GM18868 (cell line): ENCODE data around the gene S100A12.

Experiments used
- ATAC-seq: cut with Tn5 transposase; IDR thresholded peaks from one replicate; pipeline ENCODE4 v1.9.1; 2021; ENCODE audit warnings: mild to moderate bottlenecking, moderate library complexity; ENCODE audit not compliant: unreplicated experiment

Gene S100A12

DNA sequence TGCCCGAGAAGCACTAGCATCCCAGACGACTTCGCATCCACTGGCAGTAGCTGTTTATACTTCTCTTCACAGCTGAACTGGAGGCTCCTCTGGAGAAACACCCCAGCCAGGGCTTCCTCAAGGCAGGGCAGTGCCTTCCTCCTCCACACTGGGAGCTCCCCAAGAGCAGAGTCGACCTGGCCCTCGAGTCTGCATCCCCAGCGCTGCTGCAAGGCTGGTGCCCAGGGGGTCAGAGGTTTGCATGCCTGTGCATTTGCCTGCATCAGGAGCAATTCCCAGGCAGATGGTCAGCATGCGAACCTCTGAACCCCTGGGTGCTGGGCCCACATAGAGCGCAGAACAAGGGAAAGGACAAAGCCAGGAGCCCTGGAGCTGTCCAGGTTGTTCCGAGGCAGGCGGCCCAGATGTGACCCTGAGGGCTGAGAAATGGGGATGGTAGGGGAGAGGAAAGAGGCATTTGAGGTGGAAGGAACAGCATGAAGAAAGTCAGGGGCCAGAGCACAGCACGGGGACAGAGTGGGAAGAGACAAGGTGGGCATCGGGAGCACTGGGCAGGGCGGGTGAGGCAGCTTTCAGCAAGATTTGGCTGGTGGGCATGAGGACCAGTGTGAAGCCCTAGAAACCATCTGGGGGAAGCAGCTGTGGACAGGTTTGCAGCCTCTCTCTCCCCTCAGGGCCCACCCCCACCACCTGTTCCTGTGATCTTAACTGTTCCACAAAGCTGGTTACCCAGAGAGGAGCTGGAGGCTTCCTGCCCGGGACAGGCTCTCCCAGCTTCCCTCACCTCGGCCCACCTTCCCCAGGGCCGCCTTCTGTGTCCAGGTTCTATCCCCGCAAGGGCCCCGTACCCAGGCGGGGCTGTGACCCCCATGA lies 21.9 kb upstream of the S100A12 start:
- ATAC-seq = no peak

DNA sequence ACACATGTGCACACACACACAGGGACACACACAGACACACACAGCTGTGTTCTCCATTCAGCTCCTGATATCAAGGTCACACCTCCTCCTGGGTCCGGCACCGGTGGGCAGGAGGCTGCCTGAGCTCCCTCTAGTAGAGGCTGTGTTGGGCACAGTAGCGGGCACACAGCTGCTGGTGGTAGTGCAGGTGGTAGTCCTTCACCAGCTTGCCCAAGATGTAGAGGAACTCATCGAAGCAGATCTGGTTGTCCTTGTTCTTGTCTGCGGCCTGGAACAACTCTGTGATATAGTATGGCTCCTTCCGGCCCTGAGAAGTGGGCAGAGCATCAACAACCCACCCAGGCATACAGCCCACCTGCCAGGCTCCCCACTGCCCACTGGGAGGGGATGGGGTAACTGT lies 21.0 kb upstream of the S100A12 start:
- ATAC-seq = no peak

GRCh38 chr1:153395776-153396175 lies 20.4 kb upstream of the S100A12 start:
- no peak for ATAC-seq

DNA sequence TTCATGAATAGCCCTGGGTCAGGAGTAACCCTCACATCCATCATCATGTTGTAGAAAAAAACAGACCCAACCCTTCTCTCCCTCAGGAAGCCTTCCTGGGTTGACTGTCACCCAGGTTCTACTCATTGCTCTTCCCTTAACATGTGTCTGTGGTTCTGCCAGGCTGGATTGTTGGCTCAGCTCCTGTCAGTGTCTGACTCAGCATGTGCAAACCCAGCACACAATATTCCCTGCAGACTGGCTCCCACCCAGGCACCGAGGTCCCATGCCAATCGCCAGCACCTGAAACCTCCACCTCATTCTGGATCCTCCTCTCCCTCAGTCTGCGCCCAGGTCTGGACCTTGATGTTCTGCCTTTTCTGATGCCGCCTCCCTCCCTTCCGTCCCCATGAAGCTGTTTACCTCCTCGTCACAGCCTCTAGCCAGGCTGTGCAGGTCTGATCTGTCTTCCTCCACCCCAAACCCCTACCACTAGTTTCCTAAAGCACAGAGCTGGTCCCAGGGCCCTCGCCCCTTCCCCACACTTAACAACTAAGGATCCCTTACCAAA lies 19.8 kb upstream of the S100A12 start:
- ATAC-seq = no peak

DNA sequence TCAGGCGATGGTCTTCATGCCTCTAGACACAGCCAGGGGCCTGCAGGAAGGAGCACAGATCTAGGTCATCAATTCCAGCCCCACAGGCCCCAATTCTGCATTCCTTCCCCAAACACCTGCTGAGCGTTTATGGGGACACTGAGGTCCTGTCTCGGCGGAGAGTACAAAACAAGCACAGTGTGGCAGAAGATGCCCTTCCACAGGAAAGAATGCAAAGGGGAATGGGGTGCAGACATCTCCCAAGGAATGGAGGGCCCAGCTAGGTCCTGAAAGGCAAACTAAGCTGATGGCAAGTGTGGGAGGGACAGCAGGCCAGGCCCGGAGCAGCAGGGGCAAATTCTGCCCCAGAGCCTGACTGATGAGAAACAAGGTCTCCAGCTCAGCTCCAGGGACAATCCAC lies 19.0 kb upstream of the S100A12 start:
- ATAC-seq = no peak

GRCh38 chr1:153393926-153394325 lies 18.5 kb upstream of the S100A12 start:
- no peak for ATAC-seq

DNA sequence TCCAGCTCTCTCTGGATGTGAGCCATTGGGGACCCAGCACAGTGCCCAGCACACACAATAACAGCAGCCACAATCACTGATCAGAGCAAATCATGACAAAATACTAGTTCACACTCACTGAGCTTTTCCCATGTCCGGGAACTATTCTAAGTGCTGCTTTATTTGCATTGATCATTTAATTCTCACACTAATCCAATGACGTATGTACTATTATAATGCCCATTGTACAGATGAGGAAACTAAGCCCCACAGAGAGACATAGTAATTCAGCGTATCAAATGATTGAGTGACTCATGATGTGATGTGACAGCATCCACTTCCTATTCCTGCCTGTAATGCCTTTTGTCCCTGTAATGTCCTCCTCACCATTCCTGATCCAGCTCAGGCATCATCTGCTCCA lies 17.4 kb upstream of the S100A12 start:
- ATAC-seq = no peak

DNA sequence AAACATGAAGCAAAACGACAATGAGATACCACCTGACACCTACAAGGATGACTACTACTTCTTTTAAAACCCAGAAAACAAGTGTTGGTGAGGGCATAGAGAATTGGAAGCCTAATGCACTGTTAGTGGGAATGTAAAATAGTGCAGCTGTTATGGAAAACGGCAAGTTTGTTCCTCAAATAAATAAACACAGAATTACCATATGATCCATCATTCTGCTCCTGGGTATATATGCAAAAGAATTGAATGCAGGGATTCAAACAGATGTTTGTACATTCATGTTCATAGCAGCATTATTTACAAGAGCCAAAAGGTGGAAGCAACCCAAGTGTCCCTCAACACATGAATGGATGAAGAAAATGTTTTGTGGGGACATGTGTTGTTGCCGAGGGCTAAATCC lies 16.8 kb upstream of the S100A12 start:
- ATAC-seq = no peak

GRCh38 chr1:153390938-153391710 lies 15.7 kb upstream of the S100A12 start, which contains the start of gene S100A8:
Gene S100A8, minus strand, starts transcription at chr1:153391073. Its CDS starts 538 bp downstream, at chr1:153390535.
- ATAC-seq = no peak

DNA sequence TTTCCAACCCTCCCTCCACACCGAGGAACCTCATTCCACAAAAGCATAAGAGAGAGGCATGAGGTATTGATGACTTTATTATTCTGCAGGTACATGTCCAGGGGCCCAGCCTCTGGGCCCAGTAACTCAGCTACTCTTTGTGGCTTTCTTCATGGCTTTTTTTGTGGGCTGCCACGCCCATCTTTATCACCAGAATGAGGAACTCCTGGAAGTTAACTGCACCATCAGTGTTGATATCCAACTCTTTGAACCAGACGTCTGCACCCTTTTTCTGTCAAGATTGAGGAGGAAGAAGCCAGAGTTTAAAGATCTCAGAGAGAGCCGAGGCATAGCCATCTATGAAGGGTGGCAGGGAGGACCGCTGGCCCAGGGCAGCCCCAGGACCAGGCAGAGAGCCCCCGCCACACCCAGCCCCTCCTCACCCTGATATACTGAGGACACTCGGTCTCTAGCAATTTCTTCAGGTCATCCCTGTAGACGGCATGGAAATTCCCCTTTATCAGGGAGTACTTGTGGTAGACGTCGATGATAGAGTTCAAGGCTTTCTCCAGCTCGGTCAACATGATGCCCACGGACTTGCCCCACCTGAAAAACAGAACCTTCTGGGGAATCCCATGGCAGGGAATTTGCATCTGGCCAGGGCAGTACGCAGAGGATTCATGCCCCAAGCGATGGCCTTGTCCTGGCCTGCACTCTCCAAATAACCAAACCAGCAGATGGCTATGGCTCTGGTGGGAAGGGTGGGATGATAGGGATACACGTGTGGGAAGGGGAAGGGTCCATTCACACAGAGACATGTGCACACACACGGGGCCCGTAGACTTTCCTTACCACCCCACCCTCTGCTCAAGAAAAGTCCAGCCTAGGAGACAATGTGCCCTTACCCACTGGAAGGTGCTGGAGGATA lies 14.8 kb upstream of the S100A12 start:
- no peak for ATAC-seq

DNA sequence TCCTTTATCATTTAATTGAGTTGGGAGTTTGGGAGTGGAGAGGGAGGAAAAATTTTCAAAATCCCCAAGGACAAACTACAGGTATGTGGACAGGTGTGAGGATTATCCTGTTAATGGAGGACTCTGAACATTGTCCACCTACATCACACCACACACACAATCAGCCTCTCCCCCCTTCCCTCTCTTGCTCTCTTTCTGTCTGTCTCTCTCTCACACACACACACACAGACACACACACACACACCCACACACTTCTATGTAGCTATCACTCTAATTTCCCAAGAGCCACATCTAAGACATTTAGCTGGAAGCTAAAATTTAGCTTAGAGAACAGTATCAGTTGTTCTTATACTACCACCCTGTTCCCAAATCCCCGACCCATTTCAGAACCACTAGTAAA lies 14.0 kb upstream of the S100A12 start:
- ATAC-seq = no peak

DNA sequence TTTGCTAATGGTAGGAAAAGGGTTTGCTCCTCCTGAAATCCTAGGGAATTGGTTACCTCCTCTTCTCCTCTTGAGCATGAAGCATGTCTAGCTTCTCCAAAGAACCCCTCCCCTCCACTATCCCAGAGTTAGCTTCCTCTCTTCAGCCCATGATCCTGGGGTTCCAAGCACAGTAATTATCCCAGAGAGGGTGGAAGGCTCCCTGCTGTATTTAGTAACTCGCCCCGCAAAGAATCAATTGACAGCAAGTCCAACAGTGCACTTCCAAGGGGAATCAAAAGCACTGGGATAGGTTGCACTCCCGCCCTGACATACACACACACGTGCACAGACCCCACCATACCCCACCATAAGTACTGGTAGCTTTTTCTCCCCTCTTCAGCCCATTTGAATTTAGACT lies 12.4 kb upstream of the S100A12 start:
- ATAC-seq = no peak

DNA sequence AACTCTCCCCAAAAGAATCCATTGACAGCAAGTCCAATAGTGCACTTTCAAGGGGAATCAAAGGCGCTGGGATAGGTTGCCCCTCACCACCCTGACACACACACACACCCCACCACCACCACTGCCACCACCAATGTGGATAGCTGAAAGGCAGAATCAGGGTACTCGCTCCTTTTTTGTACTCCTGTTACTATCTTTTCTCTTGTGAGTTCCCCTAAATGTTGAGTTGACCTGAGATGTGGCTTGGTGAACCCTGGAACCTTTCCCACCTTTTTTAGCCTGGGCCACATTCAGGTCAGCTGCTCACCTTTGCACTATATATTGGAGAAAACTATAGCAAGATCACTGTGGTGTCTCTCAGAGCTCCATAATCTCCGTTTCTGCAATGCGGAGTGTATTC lies 11.6 kb upstream of the S100A12 start:
- ATAC-seq = no peak

DNA sequence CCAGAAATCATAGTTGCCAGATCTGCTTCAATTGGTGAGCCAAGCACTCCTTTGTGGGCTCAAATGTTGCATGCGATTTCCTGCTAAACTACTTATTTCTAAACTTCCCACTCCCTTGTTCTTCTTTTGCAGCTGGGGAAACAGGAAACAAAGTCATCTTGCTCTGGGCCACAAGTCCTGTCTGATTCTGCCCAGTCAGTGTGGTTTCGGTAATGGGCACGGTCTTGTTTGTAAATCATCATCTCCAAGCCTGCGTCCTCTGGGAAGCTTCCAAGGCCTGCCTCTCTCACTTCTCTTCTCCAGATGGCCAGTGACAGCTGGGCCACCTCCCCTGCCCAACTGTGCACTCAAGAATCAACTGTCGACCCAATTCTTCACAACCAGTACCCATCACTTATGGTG lies 11.1 kb upstream of the S100A12 start:
- no peak for ATAC-seq

GRCh38 chr1:153384958-153385580 lies 9.6 kb upstream of the S100A12 start:
- ATAC-seq = no peak

- ATAC-seq = no peak
Measured at GRCh38 chr1:153380711-153381110, 5.3 kb upstream of the S100A12 start.

DNA sequence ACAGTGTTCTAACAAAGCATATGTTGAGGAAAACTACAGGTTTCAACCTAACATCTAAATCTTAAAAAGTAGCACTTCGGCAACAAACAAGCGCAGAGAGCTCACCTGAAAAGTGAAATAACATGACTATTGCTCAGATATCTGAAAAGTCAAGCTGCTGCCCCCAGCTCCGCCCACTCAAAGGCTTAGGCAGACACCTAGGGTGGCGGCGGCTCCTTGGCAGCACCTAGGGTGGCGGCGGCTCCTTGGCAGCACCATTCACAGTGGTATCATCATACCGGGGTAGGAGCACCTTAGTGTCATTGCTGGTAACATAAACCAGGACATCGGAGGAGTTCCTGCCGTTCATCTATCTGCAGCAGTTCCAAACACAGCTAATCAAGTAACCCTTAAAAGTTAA lies 4.2 kb upstream of the S100A12 start:
- ATAC-seq = no peak

DNA sequence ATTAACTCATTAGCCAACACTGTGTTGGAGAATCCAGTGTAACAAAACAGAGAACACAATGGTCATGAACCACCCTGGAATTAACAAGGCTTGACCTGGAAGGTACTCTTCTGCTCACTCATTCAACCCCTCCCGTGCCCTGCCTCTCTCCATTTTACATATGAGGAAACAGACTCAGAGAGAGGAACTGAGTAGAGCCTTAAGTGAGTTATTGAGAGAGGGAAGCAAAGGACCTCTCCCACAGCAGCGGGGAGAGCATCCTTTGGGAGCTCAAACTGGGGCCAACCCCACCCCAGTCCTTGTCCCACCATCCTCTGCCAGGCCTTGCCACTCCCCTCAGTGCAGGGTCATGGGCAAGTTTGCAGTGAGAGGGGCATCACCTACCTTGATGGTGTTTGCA lies 1.4 kb downstream of the S100A12 start:
- ATAC-seq = no peak

GRCh38 chr1:153372571-153372970 lies 2.9 kb downstream of the S100A12 start:
- no peak for ATAC-seq

- no peak for ATAC-seq
Measured at GRCh38 chr1:153371231-153371630, 4.2 kb downstream of the S100A12 start.
